HepG2 (cell line): Measurements from ENCODE around the gene UTP25. TPM values are rescaled to one million over a fixed set of nuclear protein-coding genes. Genes with fewer than 3 reads are reported as not detected.

Source experiments
- ARHGAP35 ChIP-seq: sonication (generic); formaldehyde crosslinking; IDR thresholded peaks from 2 replicates; pipeline ENCODE4 v1.9.0; 2022; ENCODE audit warnings: mild to moderate bottlenecking, inconsistent platforms, moderate library complexity, missing genetic modification reagents, borderline replicate concordance
- ARNT ChIP-seq: fragments of 450-650 bp; IDR thresholded peaks from 2 replicates; pipeline ENCODE4 v1.6.1; 2017
- DMAP1 ChIP-seq: IDR thresholded peaks from 2 replicates; pipeline ENCODE4 v1.6.1; 2016
- GATAD2A ChIP-seq: IDR thresholded peaks from 2 replicates; pipeline ENCODE4 v1.6.1; 2016
- MTA1 ChIP-seq: sonication (generic); formaldehyde crosslinking; IDR thresholded peaks from 2 replicates; pipeline ENCODE4 v1.4.0; 2020; ENCODE audit warnings: missing genetic modification reagents, mild to moderate bottlenecking, borderline replicate concordance
- NFIC ChIP-seq: IDR thresholded peaks from 2 replicates; pipeline ENCODE4 v1.6.1; 2012; ENCODE audit warnings: mild to moderate bottlenecking, low read length, inconsistent platforms
- PAF1 ChIP-seq: IDR thresholded peaks from 2 replicates; pipeline ENCODE4 v1.6.1; 2016; ENCODE audit warnings: missing genetic modification reagents, missing compliant biosample characterization
- RORA ChIP-seq: sonication (generic); formaldehyde crosslinking; IDR thresholded peaks from 2 replicates; pipeline ENCODE4 v1.5.0; 2020; ENCODE audit warnings: mild to moderate bottlenecking, missing genetic modification reagents, moderate library complexity
- SMC3 ChIP-seq: IDR thresholded peaks from 2 replicates; pipeline ENCODE4 v1.6.1; 2011; ENCODE audit warnings: low read length, improper control_type of control experiment
- SNAPC4 ChIP-seq: sonication (generic); formaldehyde crosslinking; IDR thresholded peaks from 2 replicates; pipeline ENCODE4 v1.4.0; 2020; ENCODE audit warnings: mild to moderate bottlenecking, missing genetic modification reagents
- SP2 ChIP-seq: sonication (generic); formaldehyde crosslinking; IDR thresholded peaks from 2 replicates; pipeline ENCODE4 v1.5.1; 2020; ENCODE audit warnings: mild to moderate bottlenecking, missing genetic modification reagents
- THRA ChIP-seq: sonication (generic); formaldehyde crosslinking; IDR thresholded peaks from 2 replicates; pipeline ENCODE4 v1.4.0; 2020; ENCODE audit warnings: missing genetic modification reagents, borderline replicate concordance
- ZBTB21 ChIP-seq: sonication (generic); formaldehyde crosslinking; IDR thresholded peaks from 2 replicates; pipeline ENCODE4 v1.4.0; 2020; ENCODE audit warnings: missing genetic modification reagents
- ZBTB7A ChIP-seq: sonication (generic); formaldehyde crosslinking; IDR thresholded peaks from 2 replicates; pipeline ENCODE4 v1.8.0; 2022; ENCODE audit warnings: mild to moderate bottlenecking, missing genetic modification reagents
- ZFAT ChIP-seq: sonication (generic); formaldehyde crosslinking; conservative IDR thresholded peaks from 2 replicates; pipeline ENCODE4 v1.8.1; 2023; ENCODE audit warnings: missing genetic modification reagents, inconsistent platforms
- ZNF350 ChIP-seq: sonication (generic); formaldehyde crosslinking; IDR thresholded peaks from 2 replicates; pipeline ENCODE4 v1.4.0; 2020; ENCODE audit warnings: mild to moderate bottlenecking, low read depth, missing genetic modification reagents, borderline replicate concordance
- ZNF484 ChIP-seq: sonication (generic); formaldehyde crosslinking; IDR thresholded peaks from 2 replicates; pipeline ENCODE4 v1.5.1; 2020; ENCODE audit warnings: mild to moderate bottlenecking, low read depth, missing genetic modification reagents, borderline replicate concordance
- ZNF570 ChIP-seq: sonication (generic); formaldehyde crosslinking; IDR thresholded peaks from 2 replicates; pipeline ENCODE4 v1.4.0; 2020; ENCODE audit warnings: mild to moderate bottlenecking, missing genetic modification reagents, borderline replicate concordance
- ZNF580 ChIP-seq: IDR thresholded peaks from 2 replicates; pipeline ENCODE4 v1.6.1; 2016; ENCODE audit warnings: low read depth, borderline replicate concordance
- polyA plus RNA-seq, 8 experiments: library from polyadenylated mRNA; depleted of rRNA in 3 of 8; stranded (reverse) in 7 of 8; unstranded in 1 of 8; fragments of >200 nt; fragmentation: Illumina TruSeq in 4 of 8; extraction: Trizol in 4 of 8; gene quantifications; 2 replicates each; pipeline versions ENCODE4 v1.2.1 to v1.2.3, GENCODE V29; 2011 to 2016; ENCODE audit warnings: low read depth in 4 of 8, missing spikeins in 1 of 8, mixed read lengths in 1 of 8; ENCODE audit not compliant: insufficient read depth in 1 of 8
- total RNA-seq, 5 experiments: library from RNA; depleted of rRNA; stranded (reverse); fragments of >200 nt; fragmentation: Illumina TruSeq; extraction: Trizol; gene quantifications; 2 replicates each; pipeline ENCODE4 v1.2.3, GENCODE V29; 2016; ENCODE audit warnings: low read depth in 1 of 5
- TF ChIP-seq, protein P1 (sequence below): sonication (generic); formaldehyde crosslinking; conservative IDR thresholded peaks from 2 replicates; pipeline ENCODE4 v1.8.0; 2022; ENCODE audit warnings: mild to moderate bottlenecking, moderate library complexity, missing genetic modification reagents

UTP25 gene
- total and polyA plus RNA-seq, 2 of the 13 experiments (the other 11 are each of a cell fraction or from before 2014, with no cell fraction given): 4.8 to 5.7 TPM

DNA sequence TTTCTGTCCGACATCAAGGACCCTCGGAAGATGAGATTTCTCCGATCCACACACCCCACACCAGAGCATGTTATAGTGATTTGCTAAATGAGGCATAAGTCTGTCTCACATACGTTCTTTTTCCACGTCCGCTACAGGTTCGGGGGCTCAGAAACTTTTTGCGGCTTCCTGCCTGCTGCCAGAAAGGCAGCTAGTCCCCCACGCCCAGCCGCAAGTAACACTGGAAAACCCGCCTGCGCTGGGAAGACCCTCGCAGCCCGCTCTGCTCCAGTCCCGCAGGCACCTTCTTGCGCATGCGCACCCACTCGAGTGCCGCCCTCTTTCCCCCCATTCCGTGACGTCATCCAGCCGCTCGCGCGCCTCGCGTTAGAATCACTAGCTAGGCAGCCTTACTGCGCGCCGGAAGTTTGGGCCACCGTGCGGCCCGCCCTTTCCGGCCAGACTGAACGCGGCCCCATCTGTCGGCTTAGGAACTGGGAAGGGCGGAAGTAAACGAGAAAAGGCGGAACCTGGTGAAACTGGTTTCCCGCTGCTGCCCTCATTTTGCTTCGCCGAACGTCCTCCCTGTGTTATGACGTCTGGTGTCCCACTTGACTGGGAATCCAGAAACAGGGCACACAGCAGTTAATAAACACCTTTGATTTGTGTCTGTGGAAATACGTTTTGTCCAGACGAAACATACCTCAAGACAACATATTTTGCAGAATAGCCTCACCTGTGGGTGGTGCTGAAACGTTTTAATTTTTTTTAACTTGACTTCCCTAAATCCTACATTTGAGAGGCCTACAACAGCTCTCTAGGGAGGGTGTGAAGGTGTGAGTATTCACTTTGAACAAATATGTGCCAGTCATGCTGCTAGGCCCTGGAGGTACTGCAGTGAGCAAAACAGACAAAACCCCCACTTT, 43.3 kb upstream of the UTP25 start, which contains the start of gene C1orf74 (continued):
- TF ChIP-seq ZBTB7A (CRISPR knock-in tag) (no peak), ARHGAP35 (CRISPR knock-in tag) (no peak), ZFAT (no peak), SNAPC4 (CRISPR knock-in tag) (no peak), ZNF570 (no peak), ZBTB21 (CRISPR knock-in tag) (peak; percentile 87), ZNF350 (CRISPR knock-in tag) (peak; percentile 55; the same call in 1 of the 2 replicates), ZNF580 (no peak), THRA (CRISPR knock-in tag) (no peak), NFIC (no peak), ZNF484 (CRISPR knock-in tag) (no peak), GATAD2A (CRISPR knock-in tag) (no peak; the same call in 1 of the 2 replicates), PAF1 (CRISPR knock-in tag) (no peak), SMC3 (no peak), RORA (no peak), DMAP1 (CRISPR knock-in tag) (no peak), SP2 (peak; percentile 82), MTA1 (CRISPR knock-in tag) (no peak), ARNT (no peak)
- TF ChIP-seq, protein P1, sequence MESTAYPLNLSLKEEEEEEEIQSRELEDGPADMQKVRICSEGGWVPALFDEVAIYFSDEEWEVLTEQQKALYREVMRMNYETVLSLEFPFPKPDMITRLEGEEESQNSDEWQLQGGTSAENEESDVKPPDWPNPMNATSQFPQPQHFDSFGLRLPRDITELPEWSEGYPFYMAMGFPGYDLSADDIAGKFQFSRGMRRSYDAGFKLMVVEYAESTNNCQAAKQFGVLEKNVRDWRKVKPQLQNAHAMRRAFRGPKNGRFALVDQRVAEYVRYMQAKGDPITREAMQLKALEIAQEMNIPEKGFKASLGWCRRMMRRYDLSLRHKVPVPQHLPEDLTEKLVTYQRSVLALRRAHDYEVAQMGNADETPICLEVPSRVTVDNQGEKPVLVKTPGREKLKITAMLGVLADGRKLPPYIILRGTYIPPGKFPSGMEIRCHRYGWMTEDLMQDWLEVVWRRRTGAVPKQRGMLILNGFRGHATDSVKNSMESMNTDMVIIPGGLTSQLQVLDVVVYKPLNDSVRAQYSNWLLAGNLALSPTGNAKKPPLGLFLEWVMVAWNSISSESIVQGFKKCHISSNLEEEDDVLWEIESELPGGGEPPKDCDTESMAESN (CRISPR knock-in tag): 0 out of 2 replicates have a peak, but pooled peaks have one; percentile 22
